ENCODE results near the gene PGAM5.

PGAM5 gene

DNA sequence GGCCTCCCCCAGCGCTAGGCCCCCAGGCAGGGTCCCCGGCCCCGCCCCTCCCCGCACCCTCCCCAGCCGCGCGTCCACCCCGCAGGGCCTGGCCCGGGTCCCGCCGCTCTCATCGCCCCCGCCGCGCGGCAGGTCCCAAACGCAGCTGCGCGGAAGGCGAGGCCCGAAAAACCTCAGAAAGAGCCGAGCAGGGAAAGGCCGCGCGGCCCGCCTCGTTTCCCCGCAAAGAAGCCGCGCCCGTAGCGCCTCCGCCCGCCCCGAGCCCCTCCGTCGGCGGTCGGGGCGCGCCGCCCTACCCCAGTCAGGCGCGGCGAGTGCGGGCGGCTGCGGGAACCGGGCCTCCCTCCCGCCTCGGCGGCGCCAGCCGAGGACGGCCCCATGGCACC lies 23.8 kb upstream of the PGAM5 start:
- H3K27ac ChIP-seq (ENCODE audit: low read length), result peak overlapping the region; percentile 89
- no peak for TF ChIP-seq EZH2 (IDR thresholded peaks at IDR 0.05; ENCODE audit: borderline replicate concordance, low read depth, low read length, severe bottlenecking)
- TF ChIP-seq, protein P1, sequence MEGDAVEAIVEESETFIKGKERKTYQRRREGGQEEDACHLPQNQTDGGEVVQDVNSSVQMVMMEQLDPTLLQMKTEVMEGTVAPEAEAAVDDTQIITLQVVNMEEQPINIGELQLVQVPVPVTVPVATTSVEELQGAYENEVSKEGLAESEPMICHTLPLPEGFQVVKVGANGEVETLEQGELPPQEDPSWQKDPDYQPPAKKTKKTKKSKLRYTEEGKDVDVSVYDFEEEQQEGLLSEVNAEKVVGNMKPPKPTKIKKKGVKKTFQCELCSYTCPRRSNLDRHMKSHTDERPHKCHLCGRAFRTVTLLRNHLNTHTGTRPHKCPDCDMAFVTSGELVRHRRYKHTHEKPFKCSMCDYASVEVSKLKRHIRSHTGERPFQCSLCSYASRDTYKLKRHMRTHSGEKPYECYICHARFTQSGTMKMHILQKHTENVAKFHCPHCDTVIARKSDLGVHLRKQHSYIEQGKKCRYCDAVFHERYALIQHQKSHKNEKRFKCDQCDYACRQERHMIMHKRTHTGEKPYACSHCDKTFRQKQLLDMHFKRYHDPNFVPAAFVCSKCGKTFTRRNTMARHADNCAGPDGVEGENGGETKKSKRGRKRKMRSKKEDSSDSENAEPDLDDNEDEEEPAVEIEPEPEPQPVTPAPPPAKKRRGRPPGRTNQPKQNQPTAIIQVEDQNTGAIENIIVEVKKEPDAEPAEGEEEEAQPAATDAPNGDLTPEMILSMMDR (IDR thresholded peaks at IDR 0.05; ENCODE audit: borderline replicate concordance, extremely low read depth, low read length, poor library complexity, severe bottlenecking), result no peak
- ATAC-seq (ENCODE audit: insufficient read depth, low read depth), result peak; percentile 56

DNA sequence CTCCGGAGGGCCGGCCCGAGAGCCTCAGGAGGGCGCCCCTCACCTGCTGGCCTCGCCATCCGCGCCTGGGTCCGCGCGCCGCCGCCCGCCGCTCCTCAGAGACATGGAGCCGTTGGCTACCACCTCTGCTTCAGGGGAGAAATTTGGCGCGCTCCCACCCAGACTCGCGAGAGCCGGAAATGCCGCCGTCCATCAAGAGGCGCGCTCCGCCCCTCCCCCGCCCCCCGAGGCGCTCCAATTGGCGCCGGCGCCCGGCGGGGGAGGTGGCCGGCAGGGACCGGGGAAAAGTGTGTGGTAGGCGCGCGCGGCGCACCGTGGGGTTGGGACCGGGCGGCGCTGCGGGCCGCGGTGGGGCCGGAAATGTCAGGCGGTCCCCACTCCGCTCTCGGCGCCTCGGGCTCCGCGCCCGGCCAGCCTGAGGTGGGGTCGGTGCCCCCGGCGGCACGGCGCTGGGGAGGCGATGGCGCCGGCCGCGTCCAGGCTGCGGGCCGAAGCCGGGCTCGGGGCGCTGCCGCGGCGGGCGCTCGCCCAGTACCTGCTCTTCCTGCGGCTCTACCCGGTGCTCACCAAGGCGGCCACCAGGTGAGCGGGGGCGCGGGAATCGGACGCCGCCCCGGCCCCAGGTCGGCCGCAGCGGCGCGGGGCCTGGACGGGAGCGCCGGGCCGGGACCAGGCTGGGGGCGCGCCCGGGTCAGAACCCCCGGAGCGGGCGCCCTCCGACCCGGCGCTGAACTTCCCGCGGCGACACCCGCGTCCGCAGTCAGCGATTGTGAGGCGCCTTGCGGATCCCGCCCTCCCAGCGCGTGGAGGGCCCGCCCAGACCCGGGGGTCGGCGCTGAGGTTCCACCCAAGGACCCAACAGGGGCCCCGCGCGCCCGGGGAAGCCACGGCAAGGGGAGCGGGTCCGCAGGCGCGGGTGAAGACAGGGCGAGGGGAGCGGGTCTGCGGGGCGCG lies 23.2 kb upstream of the PGAM5 start, which contains the start of the genes POLE and PXMP2:
POLE (minus strand) TSS at position 132 of the 954 bp plus-strand sequence; CDS start at position 105, 27 bp downstream.
PXMP2 (plus strand) TSS at position 377 of the 954 bp plus-strand sequence; CDS start at position 461, 84 bp downstream.
- peak; percentile 97 for DNase-seq
- Histone ChIP-seq H3K9me3 (ENCODE audit: insufficient read depth, low read length, severe bottlenecking) (no peaks in the 10 kb centered on the region), H3K4me2 (ENCODE audit: insufficient read depth, low read length) (peak within 1 kb of the TSS; percentile 64), H3K4me3 (ENCODE audit: low read depth in 1 of 2, low read length in 2 of 2) (peak within 1 kb of the TSS; percentile 82 to 92), H3K27ac (ENCODE audit: low read length) (peak within 1 kb of the TSS; percentile 89), H3K79me2 (ENCODE audit: insufficient read depth, low read length) (peaks cover 66% of the 10 kb centered on the region), H3K36me3 (ENCODE audit: insufficient read depth, low read length) (peaks cover 38% of the 10 kb centered on the region), H3K9ac (ENCODE audit: low read depth, low read length) (peak within 1 kb of the TSS; percentile 99), H4K20me1 (ENCODE audit: insufficient read depth, low read length) (peaks cover 38% of the 10 kb centered on the region), H2AFZ (ENCODE audit: low read depth, low read length) (peak within 1 kb of the TSS; percentile 86), H3K4me1 (ENCODE audit: insufficient read depth, low read length) (peaks cover 30% of the 10 kb centered on the region), H3K27me3 (ENCODE audit: insufficient read depth, low read length, poor library complexity) (no peaks in the 10 kb centered on the region)
- ATAC-seq (ENCODE audit: insufficient read depth, low read depth), result peak; percentile 94
- no peak for TF ChIP-seq EZH2 (IDR thresholded peaks at IDR 0.05; ENCODE audit: borderline replicate concordance, low read depth, low read length, severe bottlenecking)
- TF ChIP-seq, protein P1 (IDR thresholded peaks at IDR 0.05; ENCODE audit: borderline replicate concordance, extremely low read depth, low read length, poor library complexity, severe bottlenecking), result peak; percentile 9

More for the DNA sequence above, 23.8 kb upstream of the PGAM5 start:
- Histone ChIP-seq H2AFZ (ENCODE audit: low read depth, low read length) (peak overlapping the region; percentile 64), H3K4me2 (ENCODE audit: insufficient read depth, low read length) (peak overlapping the region; percentile 64), H3K4me3 (ENCODE audit: low read depth in 1 of 2, low read length in 2 of 2) (peak overlapping the region; percentile 82), H3K4me1 (ENCODE audit: insufficient read depth, low read length) (peaks cover 30% of the 10 kb centered on the region), H4K20me1 (ENCODE audit: insufficient read depth, low read length) (peaks cover 41% of the 10 kb centered on the region), H3K27me3 (ENCODE audit: insufficient read depth, low read length, poor library complexity) (no peaks in the 10 kb centered on the region), H3K79me2 (ENCODE audit: insufficient read depth, low read length) (peaks cover 72% of the 10 kb centered on the region), H3K36me3 (ENCODE audit: insufficient read depth, low read length) (peaks cover 37% of the 10 kb centered on the region), H3K9ac (ENCODE audit: low read depth, low read length) (peak overlapping the region; percentile 99), H3K9me3 (ENCODE audit: insufficient read depth, low read length, severe bottlenecking) (no peaks in the 10 kb centered on the region)
- DNase-seq, result peak; percentile 47

DNA sequence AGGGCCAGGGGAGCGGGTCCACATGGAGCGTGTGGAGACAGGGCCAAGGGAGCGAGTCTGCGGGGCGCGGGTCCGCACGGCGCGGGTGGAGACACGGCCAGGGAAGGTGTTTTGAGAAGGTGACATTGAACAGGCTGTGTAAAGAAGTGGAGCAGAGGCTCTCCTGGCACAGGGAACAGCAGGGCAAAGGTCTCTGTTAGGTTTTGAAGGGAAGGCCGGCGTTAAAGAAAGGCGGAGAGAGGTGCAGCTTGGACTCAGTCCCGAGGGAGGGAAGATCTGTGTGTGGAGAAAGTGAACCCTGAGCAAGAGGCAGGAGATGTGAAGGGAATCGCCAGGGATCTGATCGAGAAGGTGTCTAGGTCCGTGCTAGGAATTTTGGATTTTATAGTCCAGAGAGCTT lies 21.4 kb upstream of the PGAM5 start:
- peak overlapping the region; percentile 36; the same call in 1 of the 2 replicates for H3K27ac ChIP-seq (ENCODE audit: low read length)
- H3K4me1 ChIP-seq (ENCODE audit: insufficient read depth, low read length), result peaks cover 24% of the 10 kb centered on the region
- no peak for ATAC-seq (ENCODE audit: insufficient read depth, low read depth)
- DNase-seq, result no peak
- no peak for TF ChIP-seq EZH2 (IDR thresholded peaks at IDR 0.05; ENCODE audit: borderline replicate concordance, low read depth, low read length, severe bottlenecking)
- TF ChIP-seq, protein P1 (IDR thresholded peaks at IDR 0.05; ENCODE audit: borderline replicate concordance, extremely low read depth, low read length, poor library complexity, severe bottlenecking), result no peak
- H2AFZ ChIP-seq (ENCODE audit: low read depth, low read length), result no peak overlapping the region
- peaks cover 26% of the 10 kb centered on the region for H4K20me1 ChIP-seq (ENCODE audit: insufficient read depth, low read length)
- no peaks in the 10 kb centered on the region for H3K9me3 ChIP-seq (ENCODE audit: insufficient read depth, low read length, severe bottlenecking)
- H3K36me3 ChIP-seq (ENCODE audit: insufficient read depth, low read length), result peaks cover 34% of the 10 kb centered on the region
- H3K4me3 ChIP-seq (ENCODE audit: low read depth in 1 of 2, low read length in 2 of 2), result peak overlapping the region in 1 of 2 experiments; percentile 43; a peak in 2 of 4 replicates
- H3K9ac ChIP-seq (ENCODE audit: low read depth, low read length), result peak overlapping the region; percentile 38
- H3K27me3 ChIP-seq (ENCODE audit: insufficient read depth, low read length, poor library complexity), result no peaks in the 10 kb centered on the region
- peak overlapping the region; percentile 60 for H3K4me2 ChIP-seq (ENCODE audit: insufficient read depth, low read length)
- H3K79me2 ChIP-seq (ENCODE audit: insufficient read depth, low read length), result peaks cover 51% of the 10 kb centered on the region
